K562 (cell line): ENCODE results near the gene DOCK8. TPM values are rescaled to one million over a fixed set of nuclear protein-coding genes. Genes with fewer than 3 reads are reported as not detected.

Experiments used
- ASH1L ChIP-seq: fragments of 450-650 bp; IDR thresholded peaks from 2 replicates; pipeline ENCODE4 v1.6.1; 2018; ENCODE audit warnings: borderline replicate concordance, mild to moderate bottlenecking, low read depth; ENCODE audit not compliant: partially characterized antibody
- ILF3 ChIP-seq: fragments of 450-650 bp; IDR thresholded peaks from 2 replicates; pipeline ENCODE4 v1.6.1; 2018; ENCODE audit warnings: antibody characterized with exemption, mild to moderate bottlenecking, moderate library complexity, borderline replicate concordance
- KDM5B ChIP-seq: fragments of 200-600 bp; sonication (generic); IDR thresholded peaks from 2 replicates; pipeline ENCODE4 v1.6.1; 2012; ENCODE audit warnings: low read depth, mild to moderate bottlenecking, moderate library complexity, low read length, control low read depth, inconsistent platforms; ENCODE audit not compliant: insufficient replicate concordance
- SMAD4 ChIP-seq: fragments of 250-450 bp; sonication (Bioruptor Pico); conservative IDR thresholded peaks from 2 replicates; pipeline ENCODE4 v1.8.0; 2021; ENCODE audit warnings: inconsistent platforms, mild to moderate bottlenecking, moderate library complexity
- SMARCC2 ChIP-seq: fragments of 450-650 bp; IDR thresholded peaks from 2 replicates; pipeline ENCODE4 v1.6.1; 2017; ENCODE audit warnings: antibody characterized with exemption, moderate library complexity, mild to moderate bottlenecking, low read depth
- ZNF583 ChIP-seq: fragments of 250-450 bp; sonication (Bioruptor Pico); IDR thresholded peaks from 2 replicates; pipeline ENCODE4 v1.4.0; 2020
- polyA plus RNA-seq, 8 experiments: library from polyadenylated mRNA; depleted of rRNA in 4 of 8; stranded (reverse) in 5 of 8; unstranded in 3 of 8; fragments of >200 nt; fragmentation: Nextera tagmentation in 2 of 8; fragmentation: Illumina TruSeq in 1 of 8; extraction: Ambion mirVana in 2 of 8; extraction: Trizol in 1 of 8; gene quantifications; 2 replicates each; pipeline versions ENCODE4 v1.2.1 to v1.2.3, GENCODE V29; 2011 to 2014; ENCODE audit warnings: inconsistent platforms in 1 of 8, missing spikeins in 1 of 8
- total RNA-seq, 7 experiments: library from RNA; depleted of rRNA in 6 of 7; stranded (reverse); fragments of >200 nt in 6 of 7; fragmentation: Illumina TruSeq in 2 of 7; extraction: Trizol in 2 of 7; gene quantifications; 2 replicates each; pipeline versions ENCODE4 v1.2.1 to v1.2.3, GENCODE V29; 2011 to 2021; ENCODE audit warnings: low replicate concordance in 1 of 7
- TF ChIP-seq, protein P1 (sequence below), 2 experiments: fragments of 450-650 bp; formaldehyde crosslinking in 1 of 2; IDR thresholded peaks; 2 replicates each; pipeline versions ENCODE4 v1.4.0 to v1.6.1; 2014 to 2020; ENCODE audit warnings: mild to moderate bottlenecking in 2 of 2, borderline replicate concordance in 1 of 2, low read depth in 1 of 2
- TF ChIP-seq, protein P2 (sequence below), 2 experiments: fragments of 450-650 bp; IDR thresholded peaks; 2 replicates each; pipeline ENCODE4 v1.6.1; 2018; ENCODE audit warnings: mild to moderate bottlenecking in 2 of 2, low read depth in 1 of 2; ENCODE audit not compliant: partially characterized antibody in 2 of 2
- TF ChIP-seq, protein P3 (sequence below): sonication (generic); formaldehyde crosslinking; IDR thresholded peaks from 2 replicates; pipeline ENCODE4 v1.8.1; 2023; ENCODE audit warnings: mild to moderate bottlenecking, missing genetic modification reagents

DOCK8 gene
- total and polyA plus RNA-seq, 9 of the 15 experiments (the other 6 are each of a cell fraction or from before 2014, with no cell fraction given), result 14.4 to 53.8 (median 25.1) TPM

DNA sequence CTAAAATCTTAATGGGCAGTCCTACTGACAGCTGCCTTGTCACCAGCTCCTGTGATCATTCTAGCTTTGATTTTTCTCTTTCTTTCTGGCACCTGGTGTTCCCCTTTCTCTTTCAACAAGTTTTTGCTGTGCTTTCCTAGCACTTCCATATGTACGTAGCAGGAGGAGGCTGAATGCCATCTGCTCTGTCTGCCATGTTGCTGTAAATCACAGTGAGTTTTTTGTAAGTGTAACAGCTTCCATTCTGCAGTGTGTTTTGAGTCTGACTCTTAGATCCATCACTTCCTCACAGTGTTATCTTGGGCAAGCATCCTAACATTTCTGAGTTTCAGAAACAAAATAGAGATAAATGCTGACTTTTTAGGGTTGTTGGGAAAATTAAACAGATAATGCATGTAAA, 247.9 kb downstream of the DOCK8 start (continued):
- TF ChIP-seq, protein P1, sequence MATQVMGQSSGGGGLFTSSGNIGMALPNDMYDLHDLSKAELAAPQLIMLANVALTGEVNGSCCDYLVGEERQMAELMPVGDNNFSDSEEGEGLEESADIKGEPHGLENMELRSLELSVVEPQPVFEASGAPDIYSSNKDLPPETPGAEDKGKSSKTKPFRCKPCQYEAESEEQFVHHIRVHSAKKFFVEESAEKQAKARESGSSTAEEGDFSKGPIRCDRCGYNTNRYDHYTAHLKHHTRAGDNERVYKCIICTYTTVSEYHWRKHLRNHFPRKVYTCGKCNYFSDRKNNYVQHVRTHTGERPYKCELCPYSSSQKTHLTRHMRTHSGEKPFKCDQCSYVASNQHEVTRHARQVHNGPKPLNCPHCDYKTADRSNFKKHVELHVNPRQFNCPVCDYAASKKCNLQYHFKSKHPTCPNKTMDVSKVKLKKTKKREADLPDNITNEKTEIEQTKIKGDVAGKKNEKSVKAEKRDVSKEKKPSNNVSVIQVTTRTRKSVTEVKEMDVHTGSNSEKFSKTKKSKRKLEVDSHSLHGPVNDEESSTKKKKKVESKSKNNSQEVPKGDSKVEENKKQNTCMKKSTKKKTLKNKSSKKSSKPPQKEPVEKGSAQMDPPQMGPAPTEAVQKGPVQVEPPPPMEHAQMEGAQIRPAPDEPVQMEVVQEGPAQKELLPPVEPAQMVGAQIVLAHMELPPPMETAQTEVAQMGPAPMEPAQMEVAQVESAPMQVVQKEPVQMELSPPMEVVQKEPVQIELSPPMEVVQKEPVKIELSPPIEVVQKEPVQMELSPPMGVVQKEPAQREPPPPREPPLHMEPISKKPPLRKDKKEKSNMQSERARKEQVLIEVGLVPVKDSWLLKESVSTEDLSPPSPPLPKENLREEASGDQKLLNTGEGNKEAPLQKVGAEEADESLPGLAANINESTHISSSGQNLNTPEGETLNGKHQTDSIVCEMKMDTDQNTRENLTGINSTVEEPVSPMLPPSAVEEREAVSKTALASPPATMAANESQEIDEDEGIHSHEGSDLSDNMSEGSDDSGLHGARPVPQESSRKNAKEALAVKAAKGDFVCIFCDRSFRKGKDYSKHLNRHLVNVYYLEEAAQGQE (IDR thresholded peaks at IDR 0.05; ENCODE audit: borderline replicate concordance), result no peak
- TF ChIP-seq, protein P1 (CRISPR knock-in tag; IDR thresholded peaks at IDR 0.05; ENCODE audit: low read depth), result no peak
- TF ChIP-seq, protein P2, sequence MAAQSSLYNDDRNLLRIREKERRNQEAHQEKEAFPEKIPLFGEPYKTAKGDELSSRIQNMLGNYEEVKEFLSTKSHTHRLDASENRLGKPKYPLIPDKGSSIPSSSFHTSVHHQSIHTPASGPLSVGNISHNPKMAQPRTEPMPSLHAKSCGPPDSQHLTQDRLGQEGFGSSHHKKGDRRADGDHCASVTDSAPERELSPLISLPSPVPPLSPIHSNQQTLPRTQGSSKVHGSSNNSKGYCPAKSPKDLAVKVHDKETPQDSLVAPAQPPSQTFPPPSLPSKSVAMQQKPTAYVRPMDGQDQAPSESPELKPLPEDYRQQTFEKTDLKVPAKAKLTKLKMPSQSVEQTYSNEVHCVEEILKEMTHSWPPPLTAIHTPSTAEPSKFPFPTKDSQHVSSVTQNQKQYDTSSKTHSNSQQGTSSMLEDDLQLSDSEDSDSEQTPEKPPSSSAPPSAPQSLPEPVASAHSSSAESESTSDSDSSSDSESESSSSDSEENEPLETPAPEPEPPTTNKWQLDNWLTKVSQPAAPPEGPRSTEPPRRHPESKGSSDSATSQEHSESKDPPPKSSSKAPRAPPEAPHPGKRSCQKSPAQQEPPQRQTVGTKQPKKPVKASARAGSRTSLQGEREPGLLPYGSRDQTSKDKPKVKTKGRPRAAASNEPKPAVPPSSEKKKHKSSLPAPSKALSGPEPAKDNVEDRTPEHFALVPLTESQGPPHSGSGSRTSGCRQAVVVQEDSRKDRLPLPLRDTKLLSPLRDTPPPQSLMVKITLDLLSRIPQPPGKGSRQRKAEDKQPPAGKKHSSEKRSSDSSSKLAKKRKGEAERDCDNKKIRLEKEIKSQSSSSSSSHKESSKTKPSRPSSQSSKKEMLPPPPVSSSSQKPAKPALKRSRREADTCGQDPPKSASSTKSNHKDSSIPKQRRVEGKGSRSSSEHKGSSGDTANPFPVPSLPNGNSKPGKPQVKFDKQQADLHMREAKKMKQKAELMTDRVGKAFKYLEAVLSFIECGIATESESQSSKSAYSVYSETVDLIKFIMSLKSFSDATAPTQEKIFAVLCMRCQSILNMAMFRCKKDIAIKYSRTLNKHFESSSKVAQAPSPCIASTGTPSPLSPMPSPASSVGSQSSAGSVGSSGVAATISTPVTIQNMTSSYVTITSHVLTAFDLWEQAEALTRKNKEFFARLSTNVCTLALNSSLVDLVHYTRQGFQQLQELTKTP (IDR thresholded peaks at IDR 0.05; ENCODE audit: low read depth in 1 of 2, partially characterized antibody in 2 of 2), result no peak
- TF ChIP-seq, protein P3, sequence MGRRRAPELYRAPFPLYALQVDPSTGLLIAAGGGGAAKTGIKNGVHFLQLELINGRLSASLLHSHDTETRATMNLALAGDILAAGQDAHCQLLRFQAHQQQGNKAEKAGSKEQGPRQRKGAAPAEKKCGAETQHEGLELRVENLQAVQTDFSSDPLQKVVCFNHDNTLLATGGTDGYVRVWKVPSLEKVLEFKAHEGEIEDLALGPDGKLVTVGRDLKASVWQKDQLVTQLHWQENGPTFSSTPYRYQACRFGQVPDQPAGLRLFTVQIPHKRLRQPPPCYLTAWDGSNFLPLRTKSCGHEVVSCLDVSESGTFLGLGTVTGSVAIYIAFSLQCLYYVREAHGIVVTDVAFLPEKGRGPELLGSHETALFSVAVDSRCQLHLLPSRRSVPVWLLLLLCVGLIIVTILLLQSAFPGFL, result no peak
- TF ChIP-seq SMAD4 (CRISPR knock-in tag), result no peak
- TF ChIP-seq ZNF583 (CRISPR knock-in tag), result no peak
- no peak for TF ChIP-seq SMARCC2
- no peak for TF ChIP-seq ILF3
- no peak for TF ChIP-seq KDM5B
- TF ChIP-seq ASH1L, result no peak
- TF ChIP-seq, all 486 proteins: peak for 0
